PC-9 (cell line): ENCODE measurements around the gene MFNG.

Experiments used
- EZH2 ChIP-seq: fragments of 200-600 bp; sonication (generic); IDR thresholded peaks from 2 replicates; pipeline ENCODE4 v1.8.0; 2017; ENCODE audit warnings: antibody characterized with exemption, low read depth
- TF ChIP-seq, protein P1 (sequence below): fragments of 200-600 bp; sonication (generic); conservative IDR thresholded peaks from 2 replicates; pipeline ENCODE4 v1.6.1; 2017; ENCODE audit warnings: mixed run types, antibody characterized with exemption, mild to moderate bottlenecking, moderate library complexity

DNA sequence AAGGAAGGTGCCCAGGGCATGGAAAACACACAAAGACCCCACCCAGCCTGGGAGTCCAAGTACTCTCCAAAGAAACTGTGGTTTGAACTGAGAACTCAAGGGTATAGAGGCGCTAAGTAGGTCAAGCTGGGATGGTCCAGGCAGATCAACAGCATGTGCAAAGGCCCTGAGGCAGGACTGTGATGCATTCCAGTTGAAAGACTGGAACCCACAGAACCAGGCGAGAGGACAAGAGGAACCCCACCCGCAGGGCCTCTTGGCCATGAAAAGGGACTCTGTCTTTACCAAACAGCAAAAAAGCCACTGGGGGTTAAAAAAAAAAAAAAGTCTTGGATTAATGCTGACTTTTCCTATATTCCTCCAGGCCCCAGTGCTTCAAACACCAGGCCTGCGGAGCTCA, 18.8 kb upstream of the MFNG start:
- TF ChIP-seq, protein P1, sequence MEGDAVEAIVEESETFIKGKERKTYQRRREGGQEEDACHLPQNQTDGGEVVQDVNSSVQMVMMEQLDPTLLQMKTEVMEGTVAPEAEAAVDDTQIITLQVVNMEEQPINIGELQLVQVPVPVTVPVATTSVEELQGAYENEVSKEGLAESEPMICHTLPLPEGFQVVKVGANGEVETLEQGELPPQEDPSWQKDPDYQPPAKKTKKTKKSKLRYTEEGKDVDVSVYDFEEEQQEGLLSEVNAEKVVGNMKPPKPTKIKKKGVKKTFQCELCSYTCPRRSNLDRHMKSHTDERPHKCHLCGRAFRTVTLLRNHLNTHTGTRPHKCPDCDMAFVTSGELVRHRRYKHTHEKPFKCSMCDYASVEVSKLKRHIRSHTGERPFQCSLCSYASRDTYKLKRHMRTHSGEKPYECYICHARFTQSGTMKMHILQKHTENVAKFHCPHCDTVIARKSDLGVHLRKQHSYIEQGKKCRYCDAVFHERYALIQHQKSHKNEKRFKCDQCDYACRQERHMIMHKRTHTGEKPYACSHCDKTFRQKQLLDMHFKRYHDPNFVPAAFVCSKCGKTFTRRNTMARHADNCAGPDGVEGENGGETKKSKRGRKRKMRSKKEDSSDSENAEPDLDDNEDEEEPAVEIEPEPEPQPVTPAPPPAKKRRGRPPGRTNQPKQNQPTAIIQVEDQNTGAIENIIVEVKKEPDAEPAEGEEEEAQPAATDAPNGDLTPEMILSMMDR: no peak
- no peak for TF ChIP-seq EZH2
